Activated CD4-positive, alpha-beta T cell treated with anti-CD3 and anti-CD28 coated beads, Interleukin-2, amount 50 U/mL, for 24 hours (primary cell): ENCODE results near the gene ERG.

Source experiments
- DNase-seq, 2 donors: peaks; one replicate each; pipeline ENCODE4 v3.0.0-alpha.2; 2020; ENCODE audit warnings: low read depth in 1 of 2, low spot score in 1 of 2

ERG gene

GRCh38 chr21:38498057-38498833, at the start of gene ERG:
Gene ERG, minus strand, starts transcription at chr21:38498477. Its CDS starts 97 bp downstream, at chr21:38498380.
- no peak for DNase-seq

GRCh38 chr21:38544661-38545060, 46.4 kb upstream of the ERG start:
- no peak for DNase-seq

- DNase-seq: no peak
Observed at GRCh38 chr21:38542263-38542662, 44.0 kb upstream of the ERG start.

- DNase-seq: no peak
Observed at GRCh38 chr21:38538353-38538752, 40.1 kb upstream of the ERG start.

GRCh38 chr21:38534591-38534990, 36.3 kb upstream of the ERG start:
- no peak for DNase-seq

- DNase-seq: no peak
Observed at GRCh38 chr21:38533887-38534286, 35.6 kb upstream of the ERG start.

GRCh38 chr21:38531591-38531990, 33.3 kb upstream of the ERG start:
- DNase-seq: no peak

- no peak for DNase-seq
Observed at GRCh38 chr21:38531039-38531541, 32.8 kb upstream of the ERG start.

GRCh38 chr21:38527737-38528136, 29.5 kb upstream of the ERG start:
- no peak for DNase-seq

GRCh38 chr21:38525454-38525853, 27.2 kb upstream of the ERG start:
- no peak for DNase-seq

- DNase-seq: no peak
Observed at GRCh38 chr21:38524168-38525153, 26.2 kb upstream of the ERG start.

- no peak for DNase-seq
Observed at GRCh38 chr21:38520511-38520910, 22.2 kb upstream of the ERG start.

- DNase-seq: no peak
Observed at GRCh38 chr21:38511662-38512243, 13.5 kb upstream of the ERG start.

- DNase-seq: no peak
Observed at GRCh38 chr21:38511198-38511597, 12.9 kb upstream of the ERG start.

GRCh38 chr21:38507374-38507942, 9.2 kb upstream of the ERG start:
- no peak for DNase-seq

- DNase-seq: no peak
Observed at GRCh38 chr21:38506661-38507281, 8.5 kb upstream of the ERG start.

GRCh38 chr21:38505654-38506523, 7.6 kb upstream of the ERG start:
- DNase-seq: peak in 1 of 2 donors; percentile 10

- DNase-seq: no peak
Observed at GRCh38 chr21:38504066-38504465, 5.8 kb upstream of the ERG start.

- no peak for DNase-seq
Observed at GRCh38 chr21:38503583-38503982, 5.3 kb upstream of the ERG start.

GRCh38 chr21:38500073-38500472, 1.8 kb upstream of the ERG start:
- no peak for DNase-seq
